Measurements from ENCODE around the gene CBX8. TPM values are rescaled to one million over a fixed set of nuclear protein-coding genes. Genes with fewer than 3 reads are reported as not detected.

Gene CBX8
- total RNA-seq = 9.4 TPM in 2 replicates

- Mint-ChIP-seq H3K27ac (peak within 1 kb of the TSS; percentile 90), H3K4me1 (peaks cover 30% of the 10 kb centered on the region), H3K27me3 (peaks cover 40% of the 10 kb centered on the region), H3K9me3 (peaks cover 4% of the 10 kb centered on the region), H3K36me3 (ENCODE audit: low read depth) (peaks cover 26% of the 10 kb centered on the region), H3K4me3 (peak within 1 kb of the TSS; percentile 85)
- peak; percentile 100 for DNase-seq
- intact Hi-C loops (cut with micrococcal nuclease) = loop anchor here (1.0 to 5.0 kb wide), 5 partner anchors 14 to 240 kb away; partner anchors contain the start of genes CBX2, CBX4, CCDC40 and TBC1D16
Measured at GRCh38 chr17:79796763-79797491, at the start of gene CBX8. Gene CBX8, minus strand, starts transcription at chr17:79797077. Its CDS starts 79 bp downstream, at chr17:79796998.

- Mint-ChIP-seq H3K4me3 (no peak overlapping the region), H3K36me3 (ENCODE audit: low read depth) (no peaks in the 10 kb centered on the region)
Measured at GRCh38 chr17:79845601-79845949, 48.7 kb upstream of the CBX8 start.

GRCh38 chr17:79844869-79845600 lies 48.2 kb upstream of the CBX8 start:
- intact Hi-C loops (cut with micrococcal nuclease) = loop anchor here (5.0 kb wide), 2 partner anchors 77 to 147 kb away; no protein-coding TSS in a partner anchor
- Mint-ChIP-seq H3K4me3 (no peak overlapping the region), H3K27me3 (peaks cover 53% of the 10 kb centered on the region), H3K9me3 (no peaks in the 10 kb centered on the region), H3K36me3 (ENCODE audit: low read depth) (no peaks in the 10 kb centered on the region), H3K27ac (no peak overlapping the region), H3K4me1 (peaks cover 11% of the 10 kb centered on the region)
- peak; percentile 87 for DNase-seq

More at GRCh38 chr17:79845601-79845949, 48.7 kb upstream of the CBX8 start:
- no peak for DNase-seq
- peaks cover 51% of the 10 kb centered on the region for H3K27me3 Mint-ChIP-seq
- peaks cover 13% of the 10 kb centered on the region for H3K4me1 Mint-ChIP-seq
- intact Hi-C loops (cut with micrococcal nuclease) = loop anchor here (5.0 kb wide), 1 partner anchor 77 kb away; no protein-coding TSS in a partner anchor
- no peak overlapping the region for H3K27ac Mint-ChIP-seq
- H3K9me3 Mint-ChIP-seq = no peaks in the 10 kb centered on the region

- Mint-ChIP-seq H3K36me3 (ENCODE audit: low read depth) (no peaks in the 10 kb centered on the region), H3K4me1 (peaks cover 11% of the 10 kb centered on the region), H3K27me3 (peaks cover 56% of the 10 kb centered on the region), H3K27ac (peak overlapping the region; percentile 56), H3K9me3 (no peaks in the 10 kb centered on the region), H3K4me3 (peak overlapping the region; percentile 81)
- peak; percentile 69 for DNase-seq
- intact Hi-C loops (cut with micrococcal nuclease) = loop anchor here (5.0 kb wide), 1 partner anchor 148 kb away; no protein-coding TSS in a partner anchor
Measured at GRCh38 chr17:79843816-79844800, 47.2 kb upstream of the CBX8 start.

GRCh38 chr17:79843474-79843815 lies 46.6 kb upstream of the CBX8 start:
- Mint-ChIP-seq H3K27ac (peak overlapping the region; percentile 56), H3K9me3 (no peaks in the 10 kb centered on the region), H3K36me3 (ENCODE audit: low read depth) (no peaks in the 10 kb centered on the region), H3K4me3 (peak overlapping the region; percentile 81), H3K27me3 (peaks cover 51% of the 10 kb centered on the region), H3K4me1 (peaks cover 11% of the 10 kb centered on the region)
- DNase-seq = peak; percentile 81
- intact Hi-C loops (cut with micrococcal nuclease) = loop anchor here (5.0 kb wide), 1 partner anchor 149 kb away; no protein-coding TSS in a partner anchor

- Mint-ChIP-seq H3K9me3 (no peaks in the 10 kb centered on the region), H3K27me3 (peaks cover 45% of the 10 kb centered on the region), H3K4me1 (peaks cover 16% of the 10 kb centered on the region), H3K36me3 (ENCODE audit: low read depth) (peaks cover 4% of the 10 kb centered on the region), H3K4me3 (peak overlapping the region; percentile 44), H3K27ac (peak overlapping the region; percentile 24)
- DNase-seq = peak; percentile 75
- intact Hi-C loops (cut with micrococcal nuclease) = loop anchor here (5.0 kb wide), 1 partner anchor 149 kb away; no protein-coding TSS in a partner anchor
Measured at GRCh38 chr17:79842656-79843473, 46.0 kb upstream of the CBX8 start.

GRCh38 chr17:79842136-79842655 lies 45.3 kb upstream of the CBX8 start:
- peaks cover 20% of the 10 kb centered on the region for H3K4me1 Mint-ChIP-seq
- peak overlapping the region; percentile 49 for H3K27ac Mint-ChIP-seq
- peaks cover 42% of the 10 kb centered on the region for H3K27me3 Mint-ChIP-seq
- no peak for DNase-seq
- peaks cover 4% of the 10 kb centered on the region for H3K36me3 Mint-ChIP-seq (ENCODE audit: low read depth)
- H3K9me3 Mint-ChIP-seq = no peaks in the 10 kb centered on the region
- intact Hi-C loops (cut with micrococcal nuclease) = loop anchor here (5.0 kb wide), 1 partner anchor 150 kb away; no protein-coding TSS in a partner anchor
- H3K4me3 Mint-ChIP-seq = peak overlapping the region; percentile 51

GRCh38 chr17:79841369-79842135 lies 44.7 kb upstream of the CBX8 start:
- no peaks in the 10 kb centered on the region for H3K9me3 Mint-ChIP-seq
- H3K27ac Mint-ChIP-seq = peak overlapping the region; percentile 49
- H3K36me3 Mint-ChIP-seq (ENCODE audit: low read depth) = peaks cover 5% of the 10 kb centered on the region
- intact Hi-C loops (cut with micrococcal nuclease) = loop anchor here (5.0 kb wide), 1 partner anchor 151 kb away; no protein-coding TSS in a partner anchor
- peak overlapping the region; percentile 51 for H3K4me3 Mint-ChIP-seq
- peak; percentile 76 for DNase-seq
- H3K27me3 Mint-ChIP-seq = peaks cover 42% of the 10 kb centered on the region
- peaks cover 25% of the 10 kb centered on the region for H3K4me1 Mint-ChIP-seq

- Mint-ChIP-seq H3K4me3 (peak overlapping the region; percentile 32), H3K36me3 (ENCODE audit: low read depth) (peaks cover 5% of the 10 kb centered on the region), H3K27ac (peak overlapping the region; percentile 34), H3K9me3 (no peaks in the 10 kb centered on the region), H3K4me1 (peaks cover 24% of the 10 kb centered on the region), H3K27me3 (peaks cover 38% of the 10 kb centered on the region)
- intact Hi-C loops (cut with micrococcal nuclease) = loop anchor here (1.0 to 5.0 kb wide), 2 partner anchors 31 to 151 kb away; no protein-coding TSS in a partner anchor
- DNase-seq = no peak
Measured at GRCh38 chr17:79840989-79841286, 44.1 kb upstream of the CBX8 start.

GRCh38 chr17:79840269-79840988 lies 43.6 kb upstream of the CBX8 start:
- intact Hi-C loops (cut with micrococcal nuclease) = loop anchor here (1.0 to 5.0 kb wide), 2 partner anchors 30 to 152 kb away; no protein-coding TSS in a partner anchor
- DNase-seq = peak; percentile 79

More at GRCh38 chr17:79840269-79840988, 43.6 kb upstream of the CBX8 start:
- H3K4me1 Mint-ChIP-seq = peaks cover 23% of the 10 kb centered on the region
- H3K27ac Mint-ChIP-seq = peak overlapping the region; percentile 53
- H3K4me3 Mint-ChIP-seq = peak overlapping the region; percentile 97
- H3K36me3 Mint-ChIP-seq (ENCODE audit: low read depth) = peaks cover 5% of the 10 kb centered on the region
- H3K27me3 Mint-ChIP-seq = peaks cover 34% of the 10 kb centered on the region
- H3K9me3 Mint-ChIP-seq = no peaks in the 10 kb centered on the region

Measured in activated CD4-positive, alpha-beta T cell treated with anti-CD3 and anti-CD28 coated beads, Interleukin-2, amount 10 ng/mL, durations not matched to agents 24 days and 14 days (primary cell).